Measurements from ENCODE around the gene GSDMA.

GSDMA gene

DNA sequence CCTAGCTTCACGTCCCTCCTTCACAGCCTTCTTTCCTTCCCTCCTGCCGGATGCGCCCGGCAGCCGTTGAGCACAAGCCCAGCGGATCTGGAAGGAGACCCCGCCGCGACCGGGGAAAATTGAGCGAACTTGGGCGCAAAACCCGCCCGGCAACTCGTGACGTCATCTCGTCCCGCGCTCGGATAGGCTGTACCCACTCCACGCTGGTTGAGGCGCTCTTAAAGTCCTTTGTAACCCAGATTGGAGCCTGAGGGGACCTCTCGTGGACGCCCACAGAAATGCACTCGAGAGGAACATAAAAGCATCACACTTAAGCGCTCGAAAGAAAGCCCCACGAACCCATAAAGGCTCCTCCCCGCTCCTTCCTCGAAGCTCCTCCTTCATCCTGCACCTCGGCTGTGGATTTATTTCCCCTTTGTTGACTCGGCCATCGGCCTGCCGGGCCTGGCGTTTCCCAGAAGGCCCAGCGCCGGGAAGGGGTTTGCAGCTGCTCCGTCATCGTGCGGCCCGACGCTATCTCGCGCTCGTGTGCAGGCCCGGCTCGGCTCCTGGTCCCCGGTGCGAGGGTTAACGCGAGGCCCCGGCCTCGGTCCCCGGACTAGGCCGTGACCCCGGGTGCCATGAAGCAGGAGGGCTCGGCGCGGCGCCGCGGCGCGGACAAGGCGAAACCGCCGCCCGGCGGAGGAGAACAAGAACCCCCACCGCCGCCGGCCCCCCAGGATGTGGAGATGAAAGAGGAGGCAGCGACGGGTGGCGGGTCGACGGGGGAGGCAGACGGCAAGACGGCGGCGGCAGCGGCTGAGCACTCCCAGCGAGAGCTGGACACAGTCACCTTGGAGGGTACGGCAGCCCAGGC, 17.8 kb downstream of the GSDMA start, which contains the start of gene PSMD3:
Gene PSMD3, plus strand, starts transcription at position 457 of the 856 bp plus-strand sequence. Its CDS starts 164 bp downstream, at position 621.
- Histone ChIP-seq H3K27ac (ENCODE audit: extremely low read depth, low read depth, low read length) (peak within 1 kb of the TSS; percentile 88), H3K36me3 (ENCODE audit: control insufficient read depth in 2 of 2, insufficient read depth in 1 of 2, low read length in 2 of 2) (peaks cover 14 to 21% of the 10 kb centered on the region in 2 experiments), H3K4me3 (ENCODE audit: low read depth, low read length) (peak within 1 kb of the TSS; percentile 99), H3K4me1 (ENCODE audit: control insufficient read depth, insufficient read depth, low read length) (no peaks in the 10 kb centered on the region; the same call in 1 of the 2 replicates), H3K9me3 (ENCODE audit: control insufficient read depth, insufficient read depth, low read depth, low read length) (no peaks in the 10 kb centered on the region)
- POLR2A ChIA-PET: interaction anchor here (0.6 to 2.5 kb wide), 29 partner anchors 10 to 359 kb away, joined by 3 to 41 read pairs (median 5); partner anchors contain the start of genes ERBB2, GSDMB, LRRC3C and MED24
- CTCF ChIA-PET: interaction anchor here (0.6 to 6.3 kb wide), 30 partner anchors 11 to 932 kb away, joined by 3 to 72 read pairs (median 3); no protein-coding TSS in a partner anchor
- no peak for TF ChIP-seq ZNF169 (tag by site-specific recombination; IDR thresholded peaks at IDR 0.05)
- peak; percentile 57; the same call in 1 of the 2 replicates for TF ChIP-seq ZFP69B (tag by site-specific recombination; IDR thresholded peaks at IDR 0.05)
- no peak for TF ChIP-seq ZNF791 (tag by site-specific recombination; IDR thresholded peaks at IDR 0.05)
- no peak for TF ChIP-seq ZNF830 (tag by site-specific recombination; IDR thresholded peaks at IDR 0.05; ENCODE audit: low read depth)
- TF ChIP-seq HOXD13 (CRISPR knock-in tag; IDR thresholded peaks at IDR 0.05; ENCODE audit: borderline replicate concordance): 0 out of 2 replicates have a peak, but pooled peaks have one; percentile 30
- peak; percentile 96 for TF ChIP-seq ZNF2 (tag by site-specific recombination; IDR thresholded peaks at IDR 0.05)
- no peak; the same call in 1 of the 2 replicates for TF ChIP-seq ZNF548 (tag by site-specific recombination; IDR thresholded peaks at IDR 0.05)
- no peak for TF ChIP-seq ZNF776 (tag by site-specific recombination; IDR thresholded peaks at IDR 0.05; ENCODE audit: borderline replicate concordance)
- no peak for TF ChIP-seq ZNF747 (tag by site-specific recombination; IDR thresholded peaks at IDR 0.05)
- peak; percentile 93 for TF ChIP-seq GLIS1 (tag by site-specific recombination; IDR thresholded peaks at IDR 0.05)
- peak; percentile 68 for TF ChIP-seq SP2 (tag by site-specific recombination; IDR thresholded peaks at IDR 0.05)
- TF ChIP-seq KLF1 (tag by site-specific recombination; IDR thresholded peaks at IDR 0.05): no peak
- TF ChIP-seq SP3 (tag by site-specific recombination; IDR thresholded peaks at IDR 0.05): peak; percentile 90
- no peak; the same call in 1 of the 2 replicates for TF ChIP-seq ZSCAN23 (tag by site-specific recombination; IDR thresholded peaks at IDR 0.05)
- TF ChIP-seq ZNF529 (tag by site-specific recombination; IDR thresholded peaks at IDR 0.05; ENCODE audit: insufficient replicate concordance): no peak
- TF ChIP-seq ZNF530 (tag by site-specific recombination; IDR thresholded peaks at IDR 0.05; ENCODE audit: low read depth): no peak
- 0 out of 2 replicates have a peak, but pooled peaks have one; percentile 42 for TF ChIP-seq MEIS1 (CRISPR knock-in tag; IDR thresholded peaks at IDR 0.05; ENCODE audit: borderline replicate concordance)
- TF ChIP-seq KLF8 (tag by site-specific recombination; IDR thresholded peaks at IDR 0.05): peak; percentile 89
- TF ChIP-seq SP7 (tag by site-specific recombination; IDR thresholded peaks at IDR 0.05): peak; percentile 91
- TF ChIP-seq ZNF362 (tag by site-specific recombination; IDR thresholded peaks at IDR 0.05): no peak
- peak; percentile 73 for TF ChIP-seq KLF10 (tag by site-specific recombination; IDR thresholded peaks at IDR 0.05)
- peak; percentile 97 for TF ChIP-seq ZNF394 (tag by site-specific recombination; IDR thresholded peaks at IDR 0.05; ENCODE audit: borderline replicate concordance)
- TF ChIP-seq IKZF3 (tag by site-specific recombination; IDR thresholded peaks at IDR 0.05): no peak
- peak; percentile 91 for TF ChIP-seq ZBTB20 (tag by site-specific recombination; IDR thresholded peaks at IDR 0.05)
- peak; percentile 65 for TF ChIP-seq REST (tag by site-specific recombination; IDR thresholded peaks at IDR 0.05)
- no peak for TF ChIP-seq ZNF555 (tag by site-specific recombination; conservative IDR thresholded peaks at IDR 0.05)
- no peak for TF ChIP-seq ZNF48 (tag by site-specific recombination; IDR thresholded peaks at IDR 0.05)
- peak; percentile 82 for TF ChIP-seq ZNF10 (tag by site-specific recombination; IDR thresholded peaks at IDR 0.05)
- TF ChIP-seq ZNF518A (tag by site-specific recombination; conservative IDR thresholded peaks at IDR 0.05; ENCODE audit: low read depth): peak; percentile 75
